ENCODE results near the gene TRIOBP.
A peak's percentile ranks its signal among the peaks of the same experiment; 100 is the strongest.

Gene TRIOBP

DNA sequence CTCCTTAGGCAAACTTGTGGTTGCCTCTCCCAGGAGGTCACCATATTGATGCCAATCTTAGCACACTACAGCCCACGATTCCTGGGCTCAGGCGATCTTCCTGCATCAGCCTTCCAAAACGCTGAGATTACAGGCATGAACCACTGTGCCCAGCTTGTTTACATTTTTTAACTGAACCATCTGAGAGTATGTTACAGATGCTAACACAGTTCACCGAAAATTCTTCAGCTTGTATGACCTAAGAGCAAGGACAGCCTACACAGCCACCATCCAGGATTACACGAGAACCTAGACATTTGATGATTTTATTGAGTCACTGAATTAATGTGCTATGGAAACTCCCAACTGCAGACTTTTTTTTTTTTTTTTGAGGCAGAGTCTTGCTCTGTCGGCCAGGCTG, 27.3 kb upstream of the TRIOBP start:
- no peak for DNase-seq (ENCODE audit: low spot score)

DNA sequence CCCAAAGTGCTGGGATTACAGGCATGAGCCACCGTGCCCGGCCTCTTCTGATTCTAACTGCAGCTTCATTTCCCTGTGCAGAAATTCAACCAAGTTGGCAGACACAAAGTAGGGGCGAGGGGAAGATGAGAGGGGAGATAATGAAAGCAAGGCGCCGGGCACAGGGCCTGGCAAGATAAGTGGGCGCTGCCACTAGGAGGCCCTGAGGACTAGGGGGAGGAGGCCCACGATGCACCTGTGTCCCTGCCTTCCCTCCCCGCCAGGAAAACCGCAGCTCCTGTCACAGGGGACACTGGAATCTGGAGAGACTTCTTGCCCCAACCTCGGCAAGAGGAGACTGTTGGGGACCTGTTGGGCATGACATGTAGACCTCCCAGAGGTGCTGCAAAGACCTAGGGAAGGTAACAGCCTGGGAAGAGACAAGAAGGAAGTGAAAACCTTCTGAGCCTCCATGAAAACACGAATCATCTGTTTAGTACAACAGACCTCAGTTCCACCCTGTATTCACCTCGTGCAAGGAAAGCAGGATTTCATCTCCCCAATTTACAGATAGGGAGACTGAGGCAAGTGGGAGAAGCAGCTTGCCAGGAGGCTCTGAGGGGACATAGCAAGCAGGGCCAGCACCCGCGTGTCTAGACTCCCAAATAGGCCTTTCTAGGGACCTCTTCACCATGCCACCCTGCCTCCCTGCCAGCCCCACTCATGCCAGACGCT, 24.5 kb upstream of the TRIOBP start:
- DNase-seq (ENCODE audit: low spot score): no peak

DNA sequence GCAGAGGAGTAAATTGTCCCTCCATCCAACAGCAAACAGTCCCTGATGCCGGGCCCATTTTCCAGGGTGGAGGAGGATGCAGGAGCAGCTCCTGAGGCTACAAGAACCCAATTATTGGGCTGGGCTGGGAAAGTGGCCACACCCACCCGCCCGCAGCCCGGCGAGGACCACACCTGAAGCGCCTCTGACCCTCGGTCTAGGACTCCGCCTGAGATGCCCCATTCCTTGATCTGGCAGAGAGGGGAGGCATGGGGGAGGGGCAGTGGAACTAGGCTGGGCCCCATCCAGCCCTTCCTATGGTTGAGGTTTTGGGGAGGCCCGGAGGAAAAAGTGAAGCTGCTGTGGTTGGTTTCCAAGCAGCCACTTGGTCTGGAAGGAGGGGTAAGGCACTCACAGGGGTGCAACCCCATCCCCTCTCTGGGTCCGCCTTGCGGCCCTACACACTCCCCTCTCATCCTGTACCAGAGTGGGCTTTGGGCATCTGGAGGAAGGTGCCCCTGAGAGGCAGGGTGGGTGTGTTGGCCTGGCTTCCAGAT, 23.9 kb upstream of the TRIOBP start:
- DNase-seq (ENCODE audit: low spot score): no peak

GRCh38 chr22:37674248-37674647, 22.6 kb upstream of the TRIOBP start:
- DNase-seq (ENCODE audit: low spot score): no peak

DNA sequence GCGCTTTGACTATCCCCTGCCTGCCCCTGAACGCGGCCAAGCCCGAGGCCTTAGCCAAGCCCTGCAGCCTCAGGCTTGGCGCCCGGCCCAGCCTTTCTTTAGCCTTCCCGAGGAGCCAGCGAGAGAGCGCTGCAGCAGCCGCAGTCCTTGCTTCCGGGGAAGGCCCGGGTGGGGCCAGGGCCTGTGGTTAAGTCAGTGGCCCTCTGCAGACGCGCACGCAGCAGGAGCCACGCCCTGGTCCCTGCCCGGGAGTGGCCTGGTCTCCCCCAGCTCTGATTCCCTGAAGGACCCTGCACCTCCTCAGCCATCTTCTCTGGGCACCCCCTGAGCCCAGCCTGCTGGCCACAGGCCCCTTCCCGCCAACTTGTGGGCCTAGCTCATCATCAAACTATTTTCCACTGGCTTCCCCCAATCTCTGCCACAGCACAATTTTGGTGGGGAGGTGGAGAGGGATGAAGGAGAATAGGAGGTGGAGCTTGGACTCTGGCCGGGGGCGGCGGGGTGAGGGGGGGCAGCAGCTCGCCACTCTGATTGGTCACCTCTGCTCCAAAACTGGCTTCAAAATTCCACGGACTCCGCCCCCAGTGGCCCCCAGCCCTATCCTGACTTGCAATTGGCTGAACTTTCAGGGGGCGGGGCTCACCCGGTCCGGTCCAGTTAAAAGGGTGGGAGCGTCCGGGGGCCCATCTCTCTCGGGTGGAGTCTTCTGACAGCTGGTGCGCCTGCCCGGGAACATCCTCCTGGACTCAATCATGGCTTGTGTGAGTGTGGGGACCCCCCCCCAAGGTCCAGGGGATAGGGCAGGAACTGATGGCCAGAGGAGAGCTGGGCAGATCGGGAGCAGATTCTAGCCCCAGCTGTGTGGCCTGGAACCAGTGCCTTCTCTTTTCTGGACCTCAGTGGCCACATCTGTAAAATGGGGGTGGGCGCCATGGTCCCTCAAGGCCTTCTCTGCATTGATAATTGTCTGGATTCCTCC, 21.6 kb upstream of the TRIOBP start, which contains the start of gene LGALS1:
Gene LGALS1 (plus strand): TSS at position 686 of the 979 bp plus-strand sequence. CDS start 67 bp downstream, at position 753.
- DNase-seq (ENCODE audit: low spot score): peak; percentile 69

DNA sequence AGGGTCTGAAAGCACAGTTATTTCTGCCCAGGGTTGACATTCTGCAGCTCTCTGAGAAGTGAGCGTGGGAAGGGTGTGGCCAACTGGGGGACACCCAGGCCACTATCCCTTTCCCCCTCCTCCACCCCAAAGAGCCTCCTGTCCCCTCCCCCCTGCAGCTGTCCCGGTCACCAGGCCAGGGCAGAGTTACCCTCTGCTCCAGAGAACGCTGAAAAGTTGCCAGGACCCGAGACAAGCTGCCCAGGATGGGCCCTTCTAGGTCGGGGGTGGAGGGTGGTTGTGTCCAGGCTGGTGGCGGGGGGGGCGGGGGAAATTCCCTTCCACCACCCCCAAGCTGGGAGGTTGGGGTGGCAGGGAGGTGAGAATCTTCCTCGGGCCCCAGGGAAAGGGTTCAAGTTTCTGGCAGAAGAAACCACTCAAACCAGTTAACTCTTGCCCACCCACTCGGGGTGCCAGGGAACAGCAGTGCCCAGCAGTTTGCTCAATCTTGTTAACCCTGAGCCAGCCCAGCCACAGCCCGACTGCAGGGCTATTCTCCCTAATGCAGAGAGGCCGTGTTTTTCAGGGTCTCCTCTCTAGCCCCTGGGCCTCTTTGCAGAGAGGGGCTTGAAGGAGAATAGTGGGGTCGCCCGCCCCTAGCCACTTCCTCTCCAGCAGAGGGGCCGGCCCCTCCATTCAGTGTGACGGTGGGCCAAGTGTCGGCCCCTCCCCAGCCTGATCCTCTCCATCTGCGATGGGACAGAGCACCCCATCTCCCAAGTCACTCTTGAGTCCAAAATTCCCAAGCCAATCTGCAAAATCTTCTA, 20.7 kb upstream of the TRIOBP start:
- DNase-seq (ENCODE audit: low spot score): no peak

DNA sequence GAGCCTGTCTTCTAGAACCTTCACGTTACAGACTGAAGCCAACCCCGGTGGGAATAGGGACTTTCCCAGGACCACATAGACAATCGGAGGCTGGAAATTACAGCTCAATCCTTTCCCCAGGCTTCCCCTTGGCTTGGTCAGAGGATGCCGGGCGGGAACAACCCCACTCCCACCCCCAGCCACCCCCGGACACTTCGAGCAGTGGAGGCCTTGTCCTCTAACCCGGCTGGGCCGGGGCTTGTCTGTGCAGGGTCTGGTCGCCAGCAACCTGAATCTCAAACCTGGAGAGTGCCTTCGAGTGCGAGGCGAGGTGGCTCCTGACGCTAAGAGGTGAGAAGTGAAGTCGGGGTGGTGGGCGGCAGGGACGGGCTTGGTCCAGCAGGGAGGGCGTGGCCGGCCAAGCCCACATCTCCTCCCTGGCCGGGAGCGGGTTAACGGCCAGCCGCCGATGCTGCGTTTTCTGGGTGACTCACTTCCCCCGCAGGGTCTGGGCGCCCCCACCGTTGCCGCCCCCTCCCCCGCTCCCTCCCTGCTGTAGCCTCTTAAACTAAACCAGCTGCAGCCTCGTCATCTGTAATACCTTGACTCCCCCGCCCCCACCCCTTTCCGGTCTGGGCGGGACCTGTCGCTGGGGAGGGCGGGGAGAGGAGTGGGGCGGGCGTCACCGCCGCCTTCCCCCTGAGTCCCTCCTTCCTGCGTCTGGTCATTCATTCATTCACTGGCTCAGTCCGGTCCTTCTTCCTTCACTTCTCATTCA, 19.9 kb upstream of the TRIOBP start:
- peak; percentile 59 for DNase-seq (ENCODE audit: low spot score)

GRCh38 chr22:37677493-37677974, 19.3 kb upstream of the TRIOBP start:
- no peak for DNase-seq (ENCODE audit: low spot score)

DNA sequence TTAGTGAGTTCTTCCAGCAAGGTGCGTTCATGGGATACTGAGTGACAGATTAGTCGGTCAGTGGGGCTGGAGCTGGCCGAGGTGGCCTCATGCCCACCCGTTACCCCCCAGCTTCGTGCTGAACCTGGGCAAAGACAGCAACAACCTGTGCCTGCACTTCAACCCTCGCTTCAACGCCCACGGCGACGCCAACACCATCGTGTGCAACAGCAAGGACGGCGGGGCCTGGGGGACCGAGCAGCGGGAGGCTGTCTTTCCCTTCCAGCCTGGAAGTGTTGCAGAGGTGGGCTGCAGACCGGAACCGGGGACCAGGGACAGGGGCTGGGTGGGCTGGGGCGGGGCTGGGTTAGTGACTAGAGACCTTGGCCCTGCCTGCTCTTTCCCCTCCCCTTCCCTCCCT, 18.5 kb upstream of the TRIOBP start:
- DNase-seq (ENCODE audit: low spot score): no peak

DNA sequence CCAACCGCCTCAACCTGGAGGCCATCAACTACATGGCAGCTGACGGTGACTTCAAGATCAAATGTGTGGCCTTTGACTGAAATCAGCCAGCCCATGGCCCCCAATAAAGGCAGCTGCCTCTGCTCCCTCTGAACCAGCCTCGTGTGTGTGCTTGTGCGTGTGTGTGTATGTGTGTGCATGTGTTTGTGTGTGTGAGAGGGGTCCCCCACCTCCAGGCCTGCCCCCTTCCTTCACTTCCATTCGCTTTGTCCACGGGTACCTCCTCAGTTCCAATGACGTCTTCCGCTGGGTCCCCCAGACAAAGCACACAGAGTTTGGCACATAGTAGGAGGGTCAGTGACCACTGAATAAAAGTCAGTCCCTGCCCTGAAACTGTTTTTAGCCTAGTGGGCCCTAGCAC, 17.2 kb upstream of the TRIOBP start:
- no peak for DNase-seq (ENCODE audit: low spot score)

DNA sequence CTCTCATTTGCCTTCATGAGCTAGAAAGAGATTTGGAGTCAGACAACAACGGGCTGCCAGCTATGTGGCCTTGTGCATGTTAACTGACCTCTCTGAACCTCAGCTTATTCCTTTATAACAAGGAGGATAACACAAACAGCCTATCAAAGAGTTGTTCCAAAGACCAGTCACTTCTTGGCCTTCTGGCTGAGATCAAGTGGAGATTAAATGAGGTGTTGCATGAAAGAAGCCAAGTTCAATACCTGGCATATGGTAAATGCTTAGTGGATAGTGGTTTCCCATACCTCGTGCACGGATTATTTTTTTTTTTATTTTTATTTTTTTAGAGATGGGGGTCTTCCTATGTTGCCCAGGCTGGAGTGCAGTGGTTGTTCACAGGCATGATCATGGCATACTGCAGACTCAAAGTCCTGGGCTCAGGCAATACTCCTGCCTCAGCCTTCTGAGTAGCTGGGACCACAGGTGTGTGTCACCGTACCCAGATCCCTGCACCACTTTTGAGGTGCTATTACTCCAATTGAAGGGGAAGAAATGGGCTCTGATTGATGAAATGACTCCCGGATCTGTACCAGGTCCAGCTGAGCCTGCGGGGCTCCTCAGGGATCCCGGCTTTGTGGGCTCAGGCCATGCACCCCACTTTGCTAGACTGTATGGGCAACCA, 16.5 kb upstream of the TRIOBP start:
- DNase-seq (ENCODE audit: low spot score): no peak

GRCh38 chr22:37681001-37681424, 15.8 kb upstream of the TRIOBP start:
- DNase-seq (ENCODE audit: low spot score): no peak

DNA sequence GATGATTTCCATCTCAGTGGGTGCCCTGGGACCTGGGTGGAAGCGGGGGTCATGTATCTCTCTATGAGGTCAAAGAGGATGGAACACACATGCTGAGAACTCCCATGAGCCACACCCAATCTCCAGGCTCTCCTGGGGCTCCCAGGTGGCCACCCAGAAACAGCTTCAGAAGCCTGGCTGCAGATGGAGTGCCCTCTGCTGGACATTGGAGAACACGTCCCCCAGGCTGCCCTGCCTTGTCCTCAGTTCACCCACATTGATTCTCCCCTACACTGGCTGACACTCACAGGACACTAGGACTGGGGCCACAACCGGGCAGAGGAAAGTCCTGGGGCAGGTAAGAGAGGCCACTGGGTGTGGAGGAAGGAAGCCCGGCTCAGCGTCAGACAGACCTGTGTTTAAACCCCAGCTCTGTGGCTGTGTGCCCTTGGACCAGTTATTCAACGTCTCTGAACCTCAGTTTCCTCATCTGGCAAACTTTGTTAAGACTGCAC, 15.2 kb upstream of the TRIOBP start:
- DNase-seq (ENCODE audit: low spot score): peak; percentile 76

GRCh38 chr22:37684803-37685615, 11.8 kb upstream of the TRIOBP start:
- no peak for DNase-seq (ENCODE audit: low spot score)

DNA sequence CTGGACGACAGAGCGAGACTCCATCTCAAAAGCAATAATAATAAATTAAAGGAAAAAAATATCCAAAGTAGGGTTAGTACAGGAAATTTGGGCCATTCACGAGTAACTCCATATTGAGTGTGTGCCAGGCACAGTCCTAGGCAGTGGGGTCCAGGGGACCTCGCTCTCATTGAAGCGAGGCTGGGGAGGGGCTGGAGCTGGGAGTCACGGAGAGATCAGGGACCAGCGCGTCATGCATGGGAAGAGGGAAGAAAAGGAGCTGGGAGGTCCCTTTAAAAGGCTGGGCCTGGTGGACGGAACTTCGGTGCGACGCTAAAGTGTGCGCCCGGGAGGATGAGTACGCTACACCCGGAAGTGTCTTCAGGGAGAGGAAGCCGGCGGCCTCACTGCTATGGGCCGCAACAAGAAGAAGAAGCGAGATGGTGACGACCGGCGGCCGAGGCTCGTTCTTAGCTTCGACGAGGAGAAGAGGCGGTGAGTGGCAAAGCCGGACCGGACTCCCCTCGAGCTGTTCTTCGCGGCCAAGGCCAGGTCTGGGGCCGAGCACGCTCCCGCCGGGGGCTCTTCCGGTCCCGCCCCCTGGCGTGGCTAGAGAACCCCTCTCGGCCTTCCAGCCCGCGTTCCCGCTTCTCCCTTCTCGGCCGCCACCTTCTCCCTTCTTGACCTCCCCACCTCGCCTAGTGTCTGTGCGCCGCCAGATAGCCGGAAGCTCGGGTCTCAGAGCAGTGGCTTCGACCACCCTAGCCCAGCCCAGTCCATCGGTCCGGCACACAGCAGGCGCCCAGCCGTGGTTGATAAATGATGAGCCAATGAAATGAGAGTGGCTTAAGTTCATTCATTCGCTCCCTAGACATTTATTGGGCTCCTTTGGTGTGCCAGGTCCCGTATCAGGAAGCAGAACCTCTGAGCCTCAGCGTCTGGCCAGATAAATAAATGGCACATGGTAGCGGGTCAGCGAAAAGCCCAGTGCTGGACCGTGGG, 10.6 kb upstream of the TRIOBP start, which contains the start of gene NOL12:
Gene NOL12 (plus strand): TSS at position 342 of the 981 bp plus-strand sequence. CDS start 50 bp downstream, at position 392.
- DNase-seq (ENCODE audit: low spot score): peak; percentile 91

- DNase-seq (ENCODE audit: low spot score): no peak
Measured at GRCh38 chr22:37690407-37690806, 6.4 kb upstream of the TRIOBP start.

DNA sequence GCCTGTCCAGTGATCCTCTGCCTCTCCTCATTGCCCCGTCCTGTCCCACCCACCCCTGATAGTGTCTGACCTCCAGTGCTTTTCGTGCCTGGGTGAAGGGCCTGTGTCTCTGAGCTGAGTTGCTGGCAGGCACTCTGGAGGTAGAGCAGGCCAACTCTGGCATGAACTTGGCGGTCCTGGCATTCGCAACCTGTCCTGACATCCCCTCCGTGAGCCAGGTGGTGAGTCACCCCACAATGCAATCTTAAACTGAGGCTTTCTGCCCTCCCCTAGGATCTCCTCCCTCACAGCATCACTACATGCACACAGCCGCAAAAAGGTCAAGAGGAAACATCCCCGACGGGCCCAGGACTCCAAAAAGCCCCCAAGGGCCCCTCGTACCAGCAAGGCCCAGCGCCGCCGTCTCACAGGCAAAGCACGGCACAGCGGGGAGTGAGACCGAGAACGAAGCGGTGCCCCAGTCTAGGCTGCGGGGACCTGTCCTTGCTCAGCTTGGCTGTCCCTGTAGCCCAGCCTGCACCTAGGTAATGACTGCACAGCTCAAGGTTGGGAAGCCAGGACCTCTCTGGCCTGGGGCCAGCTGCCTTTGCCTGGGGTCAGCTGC, 5.8 kb upstream of the TRIOBP start:
- no peak for DNase-seq (ENCODE audit: low spot score)

Data from LoVo (cell line).